ENCODE results near the gene RASSF1.

RASSF1 gene

GRCh38 chr3:50330330-50330729, 10.3 kb downstream of the RASSF1 start:
- no peak overlapping the region for H3K4me3 ChIP-seq (ENCODE audit: low read depth, low read length)
- TF ChIP-seq CTCF (IDR thresholded peaks at IDR 0.05; ENCODE audit: borderline replicate concordance, insufficient read depth, low read depth, low read length) = no peak

DNA sequence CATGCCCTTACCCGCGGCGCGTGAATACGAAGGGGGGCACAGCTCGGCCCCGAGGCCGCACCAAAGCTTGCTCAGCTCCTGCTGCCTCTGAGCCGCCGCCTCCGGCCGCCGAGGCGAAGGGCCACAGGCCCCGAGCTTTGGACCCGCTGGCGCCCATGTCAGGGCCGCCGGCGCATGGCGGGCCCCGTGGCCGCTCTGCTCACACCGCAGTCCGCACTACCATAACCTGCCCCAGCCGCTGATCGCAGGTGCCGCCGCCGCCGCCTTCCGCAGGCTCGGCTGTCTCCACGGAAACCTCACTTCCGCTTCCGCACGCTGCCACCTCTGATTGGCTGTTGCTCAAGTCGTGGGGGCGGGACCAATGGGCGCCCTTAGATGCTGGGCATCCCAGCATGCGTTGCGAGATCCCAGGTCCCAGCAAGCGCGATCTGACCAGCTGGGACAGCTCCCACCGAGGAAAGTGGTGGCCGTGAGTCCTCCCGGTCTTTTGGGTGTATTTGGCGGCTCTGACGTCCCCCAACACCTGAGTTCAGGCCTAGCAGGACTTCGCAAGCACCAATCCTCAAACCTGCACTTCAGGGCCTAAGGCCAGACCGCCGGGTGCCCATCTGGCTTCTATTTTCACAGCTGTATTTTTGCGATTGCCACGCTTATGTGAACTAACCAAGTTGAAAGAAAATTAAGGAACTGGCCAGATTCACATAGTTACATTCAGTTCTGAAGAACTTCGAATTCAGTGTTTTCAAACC, 12.5 kb downstream of the RASSF1 start, which contains the start of gene TUSC2:
TSS of gene TUSC2 (minus strand) at position 281 of the 749 bp plus-strand sequence. CDS start at position 157, 124 bp downstream.
- H3K4me3 ChIP-seq (ENCODE audit: low read depth, low read length) = peak within 1 kb of the TSS; percentile 81
- no peak for TF ChIP-seq CTCF (IDR thresholded peaks at IDR 0.05; ENCODE audit: borderline replicate concordance, insufficient read depth, low read depth, low read length)

DNA sequence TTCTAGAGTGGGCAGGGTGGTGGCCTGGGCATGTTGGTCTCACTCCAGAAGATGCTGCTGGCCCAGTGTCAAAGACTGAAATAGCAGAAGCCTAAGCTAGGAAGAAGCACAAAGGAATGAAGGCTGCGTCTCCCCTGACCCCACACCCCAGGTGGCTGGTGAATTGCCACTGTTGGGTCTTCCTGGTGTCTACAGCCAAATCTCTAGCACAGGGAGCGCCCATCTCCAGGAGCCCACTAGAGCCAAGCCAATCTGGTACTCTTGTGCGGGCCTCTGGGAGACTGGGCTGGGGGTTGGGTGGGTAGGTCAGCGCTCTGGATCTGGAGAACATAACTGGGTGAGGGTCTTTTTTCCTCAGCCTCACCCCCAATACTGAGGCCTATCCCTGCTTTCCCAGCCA, 13.5 kb downstream of the RASSF1 start:
- H3K4me3 ChIP-seq (ENCODE audit: low read depth, low read length) = peak overlapping the region; percentile 81
- TF ChIP-seq CTCF (IDR thresholded peaks at IDR 0.05; ENCODE audit: borderline replicate concordance, insufficient read depth, low read depth, low read length) = no peak

GRCh38 chr3:50326182-50326541, 14.5 kb downstream of the RASSF1 start:
- no peak for TF ChIP-seq CTCF (IDR thresholded peaks at IDR 0.05; ENCODE audit: borderline replicate concordance, insufficient read depth, low read depth, low read length)
- no peak overlapping the region for H3K4me3 ChIP-seq (ENCODE audit: low read depth, low read length)

DNA sequence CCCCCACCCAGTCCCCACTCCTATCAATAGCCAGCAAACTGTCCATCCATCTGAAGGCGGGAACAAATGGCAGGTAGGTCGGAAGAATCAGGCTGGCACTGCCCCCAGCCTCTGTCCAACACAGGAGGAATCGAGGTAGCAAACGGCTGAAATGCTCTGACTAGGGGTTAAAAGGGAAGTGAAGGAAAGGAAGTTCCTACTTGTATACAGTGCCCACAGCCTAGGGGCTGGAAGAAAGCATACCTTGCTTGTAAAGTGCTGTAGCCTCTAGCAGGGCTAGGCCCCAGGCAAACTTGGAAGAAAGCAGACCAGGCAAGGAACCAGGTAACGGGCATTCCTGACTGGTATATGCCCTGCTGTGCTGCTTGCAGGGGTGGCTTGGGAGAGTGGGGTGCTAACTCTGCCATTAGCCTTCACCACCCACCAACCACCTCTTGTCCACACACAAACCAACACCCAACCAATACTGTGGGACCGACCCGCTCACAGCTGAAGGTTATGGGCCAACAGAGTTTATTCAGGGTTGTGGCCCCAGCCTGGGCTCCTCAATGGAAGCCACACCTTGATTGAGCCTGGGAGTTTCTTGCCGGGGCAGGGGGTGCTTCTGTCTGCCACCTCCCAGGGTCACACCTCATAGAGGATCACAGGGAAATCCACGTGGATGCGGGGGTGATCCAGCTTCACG, 15.0 kb downstream of the RASSF1 start:
- no peak for TF ChIP-seq CTCF (IDR thresholded peaks at IDR 0.05; ENCODE audit: borderline replicate concordance, insufficient read depth, low read depth, low read length)
- H3K4me3 ChIP-seq (ENCODE audit: low read depth, low read length) = no peak overlapping the region

DNA sequence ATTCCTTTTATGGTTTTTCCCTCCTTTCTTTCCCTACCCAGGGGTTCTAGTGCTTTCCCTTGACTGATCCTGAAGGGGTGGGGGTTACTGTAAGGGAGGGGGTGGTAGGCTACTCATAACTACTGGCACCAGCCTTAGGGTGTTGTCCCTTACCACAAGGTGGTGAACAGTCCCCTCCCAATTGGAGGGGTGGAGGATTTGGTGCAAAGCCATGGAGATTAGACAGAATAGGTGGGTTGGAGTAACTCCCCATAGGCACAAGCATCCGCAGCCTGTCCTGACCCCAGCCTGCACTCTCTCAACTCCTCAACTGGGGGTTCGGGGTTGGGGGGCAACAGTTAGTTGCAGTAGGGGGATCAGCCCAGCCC, 15.5 kb downstream of the RASSF1 start:
- TF ChIP-seq CTCF (IDR thresholded peaks at IDR 0.05; ENCODE audit: borderline replicate concordance, insufficient read depth, low read depth, low read length) = no peak
- no peak overlapping the region for H3K4me3 ChIP-seq (ENCODE audit: low read depth, low read length)

All from GM12875 (cell line).